Measurements from ENCODE around the gene SRGAP3. TPM values are rescaled to one million over a fixed set of nuclear protein-coding genes. Genes with fewer than 3 reads are reported as not detected.
A peak's percentile ranks its signal among the peaks of the same experiment; 100 is the strongest.

Gene SRGAP3
- total RNA-seq, 1 experiment from 2014 or later: 7.6 TPM

GRCh38 chr3:8996681-8997121 is 252.7 kb downstream of the SRGAP3 start:
- in situ Hi-C loops (cut with HindIII; ENCODE audit: low pct_unique_long_range_greater_than_20kb, low sequenced_read_pairs): no loop called here

GRCh38 chr3:8996216-8996615 is 253.2 kb downstream of the SRGAP3 start:
- in situ Hi-C loops (cut with HindIII; ENCODE audit: low pct_unique_long_range_greater_than_20kb, low sequenced_read_pairs): no loop called here

More at GRCh38 chr3:8996681-8997121, 252.7 kb downstream of the SRGAP3 start:
- DNase-seq (ENCODE audit: low read depth): no peak

DNA sequence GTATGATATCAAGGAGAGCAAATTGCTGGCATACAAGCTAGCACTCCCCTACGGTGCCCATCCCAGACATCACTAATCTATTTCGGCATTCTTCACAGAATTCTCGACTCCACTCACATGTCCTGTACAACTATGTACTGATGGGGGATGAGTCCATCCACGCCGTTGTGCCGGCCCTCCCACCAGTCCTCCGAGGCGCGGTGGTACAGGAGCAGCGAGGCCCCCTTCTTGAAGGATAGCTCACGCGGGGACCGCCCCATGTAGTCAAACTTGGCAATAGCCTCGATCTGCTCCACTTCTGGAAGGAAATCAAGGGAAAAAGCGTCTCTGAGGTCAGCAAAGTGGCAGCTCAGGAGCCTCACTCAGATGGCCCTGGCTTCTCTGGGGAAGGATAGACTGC is 255.2 kb downstream of the SRGAP3 start:
- DNase-seq (ENCODE audit: low read depth): no peak
- in situ Hi-C loops (cut with HindIII; ENCODE audit: low pct_unique_long_range_greater_than_20kb, low sequenced_read_pairs): no loop called here

More at GRCh38 chr3:8996216-8996615, 253.2 kb downstream of the SRGAP3 start:
- no peak for DNase-seq (ENCODE audit: low read depth)

DNA sequence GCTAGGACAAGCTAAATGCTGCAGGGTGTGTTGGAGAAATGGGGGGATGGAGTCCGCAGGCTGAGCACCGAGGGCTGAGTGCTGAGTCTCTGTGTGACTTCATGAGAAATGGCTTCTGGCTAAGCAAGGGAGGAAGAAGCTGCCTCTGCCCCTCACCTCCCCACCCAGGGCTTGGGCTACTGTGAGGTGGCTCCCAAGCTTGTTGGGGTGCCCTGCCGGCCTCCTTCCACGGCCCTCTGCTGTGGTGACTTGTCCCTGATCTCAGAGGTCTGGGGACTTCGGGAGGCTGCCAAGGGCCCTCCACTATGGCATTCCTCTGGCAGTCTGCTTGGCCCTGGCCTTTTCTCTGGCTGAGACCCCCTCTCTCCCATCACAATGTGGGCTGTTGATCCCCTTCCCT is 256.1 kb downstream of the SRGAP3 start:
- no peak for DNase-seq (ENCODE audit: low read depth)
- in situ Hi-C loops (cut with HindIII; ENCODE audit: low pct_unique_long_range_greater_than_20kb, low sequenced_read_pairs): no loop called here

- in situ Hi-C loops (cut with HindIII; ENCODE audit: low pct_unique_long_range_greater_than_20kb, low sequenced_read_pairs): no loop called here
Observed at GRCh38 chr3:8992854-8993253, 256.6 kb downstream of the SRGAP3 start.

GRCh38 chr3:8992199-8992598 is 257.2 kb downstream of the SRGAP3 start:
- in situ Hi-C loops (cut with HindIII; ENCODE audit: low pct_unique_long_range_greater_than_20kb, low sequenced_read_pairs): no loop called here
- DNase-seq (ENCODE audit: low read depth): no peak

More at GRCh38 chr3:8992854-8993253, 256.6 kb downstream of the SRGAP3 start:
- DNase-seq (ENCODE audit: low read depth): no peak

- DNase-seq (ENCODE audit: low read depth): no peak
- in situ Hi-C loops (cut with HindIII; ENCODE audit: low pct_unique_long_range_greater_than_20kb, low sequenced_read_pairs): no loop called here
Observed at GRCh38 chr3:8990266-8991215, 258.9 kb downstream of the SRGAP3 start.

DNA sequence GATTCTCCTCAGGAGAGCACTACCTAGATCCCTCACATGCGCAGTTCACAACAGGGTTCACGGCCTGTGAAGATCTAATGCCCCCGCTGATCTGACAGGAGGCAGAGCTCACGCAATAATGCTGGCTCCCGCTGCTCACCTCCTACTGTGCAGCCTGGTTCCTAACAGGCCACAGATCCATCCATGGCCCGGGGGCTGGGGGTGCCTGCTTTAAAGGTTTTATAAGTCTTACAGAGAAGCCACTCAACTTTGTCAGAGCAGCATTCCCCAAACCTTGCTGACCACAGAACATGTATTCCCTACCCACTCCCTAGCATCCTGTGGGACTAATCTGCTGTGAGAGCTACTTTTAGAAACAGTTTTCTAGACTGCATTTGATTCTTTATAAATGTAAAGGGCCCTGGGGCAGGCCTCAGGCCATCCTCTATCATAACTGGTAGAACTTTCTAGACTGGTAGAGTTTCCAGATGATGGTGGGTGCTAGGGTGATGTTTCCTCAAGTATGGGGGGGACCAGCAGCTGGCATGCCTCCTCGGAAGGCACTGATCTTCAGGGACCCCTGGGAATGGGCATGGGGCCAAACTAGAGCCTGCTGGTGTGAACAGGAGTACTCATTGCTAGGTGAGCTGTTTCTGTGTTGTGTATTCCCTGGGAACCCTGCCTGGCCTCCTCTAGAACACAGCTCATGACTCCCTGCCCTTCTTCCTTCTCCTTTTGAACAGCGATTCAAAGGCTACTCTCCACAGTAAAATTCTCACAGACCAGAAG is 260.5 kb downstream of the SRGAP3 start:
- in situ Hi-C loops (cut with HindIII; ENCODE audit: low pct_unique_long_range_greater_than_20kb, low sequenced_read_pairs): no loop called here
- no peak for DNase-seq (ENCODE audit: low read depth)

- in situ Hi-C loops (cut with HindIII; ENCODE audit: low pct_unique_long_range_greater_than_20kb, low sequenced_read_pairs): no loop called here
- DNase-seq (ENCODE audit: low read depth): no peak
Observed at GRCh38 chr3:8988384-8988655, 261.1 kb downstream of the SRGAP3 start.

DNA sequence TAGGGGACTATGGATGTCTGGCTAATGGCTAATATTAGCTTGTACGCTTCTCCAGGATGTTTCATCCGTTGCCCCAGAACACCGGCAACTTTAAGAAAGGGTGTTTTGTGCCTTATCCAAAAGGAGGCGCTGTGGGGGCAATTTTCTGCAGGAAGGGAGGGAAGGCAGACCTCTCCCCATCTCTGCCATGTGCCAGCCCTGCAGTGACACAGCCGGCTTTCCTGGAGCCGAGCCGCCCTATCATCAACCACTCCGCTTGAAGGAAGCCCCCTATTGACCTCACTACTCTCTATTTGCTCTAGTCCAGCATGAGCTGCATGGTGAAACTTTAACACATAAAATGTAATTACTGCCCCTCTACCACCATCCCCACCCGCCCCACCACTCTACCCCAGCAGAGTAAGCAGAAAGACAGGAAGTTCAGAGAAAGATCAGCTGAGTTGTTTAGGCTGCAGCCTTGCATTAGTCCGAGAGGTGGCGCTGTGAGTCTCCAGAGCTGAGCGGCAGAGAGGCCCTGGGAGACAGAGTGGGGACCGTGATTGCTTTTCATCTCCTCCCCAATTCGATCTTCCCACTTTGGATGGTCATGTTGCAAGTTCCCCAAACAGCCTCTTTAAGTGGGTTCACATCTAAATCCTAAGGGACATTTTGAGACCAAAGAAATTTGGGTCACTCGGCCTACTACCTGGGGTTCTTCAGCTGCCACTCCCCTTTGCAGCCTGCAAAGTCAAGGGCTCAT is 261.6 kb downstream of the SRGAP3 start:
- in situ Hi-C loops (cut with HindIII; ENCODE audit: low pct_unique_long_range_greater_than_20kb, low sequenced_read_pairs): no loop called here
- peak; percentile 28 for DNase-seq (ENCODE audit: low read depth)

GRCh38 chr3:8987226-8987625 is 262.2 kb downstream of the SRGAP3 start:
- DNase-seq (ENCODE audit: low read depth): no peak
- in situ Hi-C loops (cut with HindIII; ENCODE audit: low pct_unique_long_range_greater_than_20kb, low sequenced_read_pairs): no loop called here

- no peak for DNase-seq (ENCODE audit: low read depth)
- in situ Hi-C loops (cut with HindIII; ENCODE audit: low pct_unique_long_range_greater_than_20kb, low sequenced_read_pairs): no loop called here
Observed at GRCh38 chr3:8986741-8987140, 262.7 kb downstream of the SRGAP3 start.

GRCh38 chr3:8985876-8986275 is 263.6 kb downstream of the SRGAP3 start:
- no peak for DNase-seq (ENCODE audit: low read depth)
- in situ Hi-C loops (cut with HindIII; ENCODE audit: low pct_unique_long_range_greater_than_20kb, low sequenced_read_pairs): no loop called here

- DNase-seq (ENCODE audit: low read depth): no peak
- in situ Hi-C loops (cut with HindIII; ENCODE audit: low pct_unique_long_range_greater_than_20kb, low sequenced_read_pairs): no loop called here
Observed at GRCh38 chr3:8985411-8985831, 264.0 kb downstream of the SRGAP3 start.

DNA sequence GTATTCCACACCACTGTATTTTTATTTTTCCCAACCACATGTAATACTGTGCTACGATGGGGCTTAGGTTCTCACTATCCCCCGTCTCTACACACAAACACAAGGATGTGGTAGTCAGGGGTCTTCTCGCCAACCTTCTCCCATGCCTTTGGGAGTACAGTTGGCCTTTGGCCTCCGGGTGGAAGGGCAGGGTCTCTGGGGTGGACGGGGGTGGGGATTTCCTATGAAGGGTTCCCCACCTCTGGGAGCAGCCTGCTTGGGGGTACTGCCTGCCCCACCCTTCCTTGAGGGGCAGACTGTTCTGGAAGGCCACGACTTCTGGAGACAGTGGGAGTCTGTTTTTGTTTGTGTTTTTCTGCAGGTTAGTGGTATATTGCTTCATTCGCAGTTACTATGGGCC is 264.9 kb downstream of the SRGAP3 start:
- DNase-seq (ENCODE audit: low read depth): no peak
- in situ Hi-C loops (cut with HindIII; ENCODE audit: low pct_unique_long_range_greater_than_20kb, low sequenced_read_pairs): no loop called here

DNA sequence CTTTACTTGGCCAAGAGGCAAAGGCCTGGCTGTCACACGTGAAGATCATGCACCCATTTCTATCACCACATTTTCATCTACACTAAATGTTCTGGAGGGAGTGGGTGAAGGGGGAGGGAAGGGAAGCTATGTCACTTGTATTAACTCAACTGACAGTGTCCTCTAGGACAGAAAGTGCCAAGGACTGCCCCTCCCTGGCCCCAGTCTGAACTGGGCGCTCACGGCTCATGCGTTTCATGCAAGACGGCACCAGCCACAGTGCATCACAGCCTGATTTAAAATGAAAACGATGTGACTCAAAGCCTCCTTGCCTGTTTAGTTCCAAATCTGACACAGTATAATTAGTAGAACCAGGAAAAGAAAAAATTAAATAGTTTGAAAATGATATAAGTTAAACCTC is 265.4 kb downstream of the SRGAP3 start:
- in situ Hi-C loops (cut with HindIII; ENCODE audit: low pct_unique_long_range_greater_than_20kb, low sequenced_read_pairs): no loop called here
- no peak for DNase-seq (ENCODE audit: low read depth)

DNA sequence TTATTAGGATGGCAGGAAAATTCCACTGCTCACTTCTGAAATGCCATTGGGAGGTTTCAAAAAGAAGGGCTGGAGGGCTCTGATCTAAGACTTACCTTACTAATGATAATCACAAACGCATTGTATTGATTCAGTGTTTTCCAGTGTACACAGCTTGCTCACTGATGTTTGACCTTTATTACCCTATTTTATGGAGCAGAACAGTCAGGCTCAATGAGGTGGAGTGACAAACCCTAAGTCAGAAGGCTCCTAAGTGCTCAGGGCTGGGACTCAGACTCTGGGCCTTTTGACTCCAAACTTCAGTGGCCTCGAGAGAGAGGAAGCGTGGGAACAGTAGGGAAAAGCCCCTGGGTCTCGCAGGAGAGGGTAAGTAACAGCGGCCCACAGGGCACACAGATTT is 265.9 kb downstream of the SRGAP3 start:
- DNase-seq (ENCODE audit: low read depth): no peak
- in situ Hi-C loops (cut with HindIII; ENCODE audit: low pct_unique_long_range_greater_than_20kb, low sequenced_read_pairs): no loop called here

DNA sequence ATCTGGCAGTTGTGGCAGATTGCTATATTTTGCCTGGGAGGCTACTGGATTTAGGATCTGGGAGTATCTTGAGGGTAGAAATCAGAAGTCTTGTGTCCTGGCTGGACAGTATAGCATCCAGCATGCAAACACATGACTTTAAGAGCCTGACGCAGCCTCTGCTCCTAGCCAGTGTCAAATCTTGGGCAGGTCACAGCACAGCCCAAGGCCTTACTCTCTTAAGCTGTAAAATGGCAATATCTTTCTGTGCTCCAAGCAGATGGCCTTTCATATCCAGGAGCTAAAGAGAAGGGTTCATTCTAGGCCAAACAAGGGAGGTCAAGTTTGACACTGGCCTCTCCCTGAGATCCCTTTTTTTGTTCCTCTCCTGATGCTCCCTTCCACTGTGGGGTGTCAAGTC is 266.4 kb downstream of the SRGAP3 start:
- DNase-seq (ENCODE audit: low read depth): no peak
- in situ Hi-C loops (cut with HindIII; ENCODE audit: low pct_unique_long_range_greater_than_20kb, low sequenced_read_pairs): no loop called here

- DNase-seq (ENCODE audit: low read depth): no peak
- in situ Hi-C loops (cut with HindIII; ENCODE audit: low pct_unique_long_range_greater_than_20kb, low sequenced_read_pairs): no loop called here
Observed at GRCh38 chr3:8982509-8982908, 266.9 kb downstream of the SRGAP3 start.

Data from Caki2 (cell line).